ENCODE data around the gene GPD1L.
"Not testable (repeated sequence)": the region's sequence is repeated elsewhere in the genome, so short reads cannot be mapped to it uniquely, and the experiment has no call there.

The GPD1L gene

DNA sequence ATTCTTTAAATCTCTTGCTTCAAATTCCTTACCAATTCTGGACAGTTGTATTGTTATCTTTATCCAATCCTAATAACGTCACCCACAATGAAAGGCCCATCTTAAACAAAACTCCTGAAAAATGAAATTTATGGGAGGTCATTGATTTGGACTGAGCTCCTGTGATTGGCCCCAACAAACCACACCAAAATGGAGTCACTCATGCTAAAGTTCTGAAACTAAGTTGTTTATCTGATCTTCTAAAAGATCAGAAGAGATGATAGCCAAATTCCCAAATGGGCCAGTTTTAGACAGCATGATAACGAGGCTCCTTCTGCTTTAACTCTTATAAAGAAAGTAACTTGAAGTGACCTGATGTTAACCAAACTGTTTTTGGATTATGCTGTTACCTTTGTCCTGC is 39.7 kb upstream of the GPD1L start (continued):
- TF ChIP-seq ZNF70 (CRISPR knock-in tag; IDR thresholded peaks at IDR 0.05): no peak
- TF ChIP-seq ZC3H10 (CRISPR knock-in tag; IDR thresholded peaks at IDR 0.05): no peak

DNA sequence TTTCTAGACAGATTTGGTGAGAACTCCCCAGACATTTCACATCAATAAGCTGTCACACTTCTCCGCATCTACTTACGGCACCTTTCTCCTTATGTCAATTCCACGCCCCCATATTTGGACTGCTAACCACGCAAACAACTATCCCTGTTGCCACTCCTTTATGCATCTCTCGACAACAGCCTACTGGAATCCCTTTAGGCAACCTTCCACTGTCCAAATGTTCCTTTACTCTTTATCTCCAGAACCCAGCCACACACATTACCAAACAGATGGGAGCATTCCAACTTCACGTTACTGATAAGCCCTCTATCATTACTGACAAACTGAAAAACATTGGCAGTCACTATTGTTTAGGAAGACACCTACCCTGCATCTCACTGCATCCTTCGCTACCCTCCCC is 32.2 kb upstream of the GPD1L start:
- not testable (repeated sequence) for ATAC-seq

GRCh38 chr3:32076566-32076965 is 29.9 kb upstream of the GPD1L start:
- no peak for ATAC-seq

DNA sequence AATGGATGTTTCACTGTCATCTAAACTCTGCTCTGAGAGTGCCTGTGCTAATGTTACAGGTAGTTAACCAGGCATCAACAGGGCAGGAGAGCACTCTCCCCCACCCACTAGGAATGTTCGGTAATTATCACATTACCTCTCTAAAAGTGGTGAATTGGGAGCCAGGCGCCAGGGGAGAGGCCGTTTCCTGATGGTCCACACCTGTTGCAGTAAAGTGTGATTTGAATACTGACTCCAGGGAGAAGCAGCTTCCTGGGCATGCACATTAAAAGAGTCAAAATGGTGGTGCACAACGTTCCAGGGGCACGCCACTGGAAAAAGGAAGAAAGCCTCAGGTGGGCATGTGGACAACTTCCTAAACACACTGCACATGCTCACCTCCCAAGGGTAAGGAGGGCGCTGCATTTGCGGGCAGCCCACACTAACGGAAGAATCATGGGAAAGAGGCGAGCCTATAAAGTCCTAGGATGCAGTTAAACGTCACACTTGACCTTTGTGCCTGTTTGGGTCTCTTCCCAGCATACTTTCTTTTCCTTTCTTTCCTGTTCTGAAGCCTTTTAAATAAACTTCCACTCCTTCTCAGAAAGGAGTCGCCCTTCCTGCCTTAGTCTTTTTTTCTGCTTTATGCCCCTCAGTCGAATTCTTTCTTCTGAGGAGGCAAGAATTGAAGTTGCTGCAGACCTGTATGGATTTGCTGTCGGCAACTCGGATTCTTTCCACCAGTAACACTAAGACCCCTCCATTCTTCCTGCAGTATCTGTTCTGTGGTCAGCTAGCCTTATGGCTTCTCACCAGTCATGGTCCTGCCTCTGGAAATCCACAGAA is 28.9 kb upstream of the GPD1L start:
- no peak for ATAC-seq
- TF ChIP-seq ZNF565 (CRISPR knock-in tag; conservative IDR thresholded peaks at IDR 0.05; ENCODE audit: low read depth) (no peak), CSDC2 (CRISPR knock-in tag; IDR thresholded peaks at IDR 0.05) (no peak), RARB (CRISPR knock-in tag; IDR thresholded peaks at IDR 0.05) (no peak), CREB5 (CRISPR knock-in tag; IDR thresholded peaks at IDR 0.05; ENCODE audit: low read depth) (no peak), ZFP3 (CRISPR knock-in tag; IDR thresholded peaks at IDR 0.05) (no peak), TSHZ2 (CRISPR knock-in tag; IDR thresholded peaks at IDR 0.05) (no peak), GLIS3 (CRISPR knock-in tag; IDR thresholded peaks at IDR 0.05) (no peak), ARNTL (CRISPR knock-in tag; IDR thresholded peaks at IDR 0.05; ENCODE audit: borderline replicate concordance, low read depth) (no peak), BACH2 (CRISPR knock-in tag; IDR thresholded peaks at IDR 0.05; ENCODE audit: borderline replicate concordance) (no peak)
- TF ChIP-seq, protein P1, sequence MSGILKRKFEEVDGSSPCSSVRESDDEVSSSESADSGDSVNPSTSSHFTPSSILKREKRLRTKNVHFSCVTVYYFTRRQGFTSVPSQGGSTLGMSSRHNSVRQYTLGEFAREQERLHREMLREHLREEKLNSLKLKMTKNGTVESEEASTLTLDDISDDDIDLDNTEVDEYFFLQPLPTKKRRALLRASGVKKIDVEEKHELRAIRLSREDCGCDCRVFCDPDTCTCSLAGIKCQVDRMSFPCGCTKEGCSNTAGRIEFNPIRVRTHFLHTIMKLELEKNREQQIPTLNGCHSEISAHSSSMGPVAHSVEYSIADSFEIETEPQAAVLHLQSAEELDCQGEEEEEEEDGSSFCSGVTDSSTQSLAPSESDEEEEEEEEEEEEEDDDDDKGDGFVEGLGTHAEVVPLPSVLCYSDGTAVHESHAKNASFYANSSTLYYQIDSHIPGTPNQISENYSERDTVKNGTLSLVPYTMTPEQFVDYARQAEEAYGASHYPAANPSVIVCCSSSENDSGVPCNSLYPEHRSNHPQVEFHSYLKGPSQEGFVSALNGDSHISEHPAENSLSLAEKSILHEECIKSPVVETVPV (CRISPR knock-in tag; IDR thresholded peaks at IDR 0.05): no peak

More at GRCh38 chr3:32076566-32076965, 29.9 kb upstream of the GPD1L start:
- no peak for TF ChIP-seq PATZ1 (CRISPR knock-in tag; IDR thresholded peaks at IDR 0.05; ENCODE audit: borderline replicate concordance)
- TF ChIP-seq GLIS3 (CRISPR knock-in tag; IDR thresholded peaks at IDR 0.05): no peak
- TF ChIP-seq ZNF565 (CRISPR knock-in tag; conservative IDR thresholded peaks at IDR 0.05; ENCODE audit: low read depth): no peak
- no peak for TF ChIP-seq ZNF70 (CRISPR knock-in tag; IDR thresholded peaks at IDR 0.05)
- TF ChIP-seq, protein P2, sequence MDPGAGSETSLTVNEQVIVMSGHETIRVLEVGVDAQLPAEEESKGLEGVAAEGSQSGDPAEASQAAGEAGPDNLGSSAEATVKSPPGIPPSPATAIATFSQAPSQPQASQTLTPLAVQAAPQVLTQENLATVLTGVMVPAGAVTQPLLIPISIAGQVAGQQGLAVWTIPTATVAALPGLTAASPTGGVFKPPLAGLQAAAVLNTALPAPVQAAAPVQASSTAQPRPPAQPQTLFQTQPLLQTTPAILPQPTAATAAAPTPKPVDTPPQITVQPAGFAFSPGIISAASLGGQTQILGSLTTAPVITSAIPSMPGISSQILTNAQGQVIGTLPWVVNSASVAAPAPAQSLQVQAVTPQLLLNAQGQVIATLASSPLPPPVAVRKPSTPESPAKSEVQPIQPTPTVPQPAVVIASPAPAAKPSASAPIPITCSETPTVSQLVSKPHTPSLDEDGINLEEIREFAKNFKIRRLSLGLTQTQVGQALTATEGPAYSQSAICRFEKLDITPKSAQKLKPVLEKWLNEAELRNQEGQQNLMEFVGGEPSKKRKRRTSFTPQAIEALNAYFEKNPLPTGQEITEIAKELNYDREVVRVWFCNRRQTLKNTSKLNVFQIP (CRISPR knock-in tag; IDR thresholded peaks at IDR 0.05; ENCODE audit: borderline replicate concordance, low read depth): no peak
- no peak for TF ChIP-seq ESRRG (CRISPR knock-in tag; IDR thresholded peaks at IDR 0.05)
- no peak for TF ChIP-seq TCF4 (CRISPR knock-in tag; IDR thresholded peaks at IDR 0.05; ENCODE audit: borderline replicate concordance)
- no peak for TF ChIP-seq ZFP30 (CRISPR knock-in tag; IDR thresholded peaks at IDR 0.05)
- no peak for TF ChIP-seq OSR1 (CRISPR knock-in tag; IDR thresholded peaks at IDR 0.05)
- no peak for TF ChIP-seq ZFP3 (CRISPR knock-in tag; IDR thresholded peaks at IDR 0.05)
- no peak for TF ChIP-seq BACH2 (CRISPR knock-in tag; IDR thresholded peaks at IDR 0.05; ENCODE audit: borderline replicate concordance)
- TF ChIP-seq, protein P1 (CRISPR knock-in tag; IDR thresholded peaks at IDR 0.05): no peak
- no peak for TF ChIP-seq CSDC2 (CRISPR knock-in tag; IDR thresholded peaks at IDR 0.05)
- no peak for TF ChIP-seq ZNF8 (CRISPR knock-in tag; IDR thresholded peaks at IDR 0.05)
- no peak for TF ChIP-seq RARB (CRISPR knock-in tag; IDR thresholded peaks at IDR 0.05)
- no peak for TF ChIP-seq ZC3H10 (CRISPR knock-in tag; IDR thresholded peaks at IDR 0.05)
- TF ChIP-seq SNAI2 (CRISPR knock-in tag; IDR thresholded peaks at IDR 0.05): no peak
- no peak for TF ChIP-seq TOX (CRISPR knock-in tag; IDR thresholded peaks at IDR 0.05; ENCODE audit: borderline replicate concordance)

Data from SK-N-SH treated with all-trans-retinoic acid at 6 μM for 48 hours (cell line).